ENCODE results near the gene OR4M1.
"Not testable (repeated sequence)": the region's sequence is repeated elsewhere in the genome, so short reads cannot be mapped to it uniquely, and the experiment has no call there.

OR4M1 gene, protein sequence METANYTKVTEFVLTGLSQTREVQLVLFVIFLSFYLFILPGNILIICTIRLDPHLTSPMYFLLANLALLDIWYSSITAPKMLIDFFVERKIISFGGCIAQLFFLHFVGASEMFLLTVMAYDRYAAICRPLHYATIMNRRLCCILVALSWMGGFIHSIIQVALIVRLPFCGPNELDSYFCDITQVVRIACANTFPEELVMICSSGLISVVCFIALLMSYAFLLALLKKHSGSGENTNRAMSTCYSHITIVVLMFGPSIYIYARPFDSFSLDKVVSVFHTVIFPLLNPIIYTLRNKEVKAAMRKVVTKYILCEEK

DNA sequence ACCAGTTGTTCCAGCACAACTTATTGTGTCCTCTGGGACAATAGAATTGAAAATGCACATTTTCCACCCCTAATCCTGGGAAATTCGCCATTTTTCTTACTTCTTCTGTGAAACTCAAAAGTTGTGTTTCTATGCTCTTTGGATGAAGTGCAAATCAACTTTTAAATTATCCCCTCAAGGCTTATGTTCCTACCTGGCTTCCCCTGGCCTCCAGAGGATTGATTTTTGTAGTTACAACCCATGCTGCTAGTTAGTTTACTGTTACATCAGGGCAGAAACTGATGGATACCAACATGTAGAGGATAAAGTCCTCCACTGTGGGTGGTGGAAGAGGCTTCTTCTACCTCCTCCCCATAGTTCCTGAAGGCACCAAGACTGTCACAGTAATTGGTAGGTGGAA lies at the start of gene OR4M1:
Gene OR4M1, plus strand, starts transcription at position 301 of the 400 bp plus-strand sequence. CDS start 6,819 bp downstream, outside the sequence.
- DNase-seq (ENCODE audit: low read depth) = not testable (repeated sequence)

DNA sequence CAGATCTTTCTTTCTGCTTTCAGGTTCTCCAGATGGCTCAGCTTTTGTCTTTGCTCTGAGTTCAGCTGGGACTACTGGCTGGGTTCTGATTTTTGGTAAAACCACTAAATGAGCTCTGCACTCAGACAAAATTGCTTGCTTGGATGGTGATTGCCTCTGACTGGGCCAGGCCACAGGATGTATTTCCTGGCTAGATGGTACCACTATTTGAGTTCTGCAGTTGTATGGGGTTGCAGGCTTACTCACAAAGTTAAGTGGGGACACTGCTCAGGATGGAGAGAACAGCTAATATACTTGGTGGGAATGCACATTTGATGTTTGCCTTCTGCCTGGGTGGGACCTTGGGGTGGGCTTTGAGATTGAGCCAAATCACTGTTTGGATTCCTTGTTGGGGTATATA lies 43.9 kb upstream of the OR4M1 start:
- DNase-seq (ENCODE audit: low read depth) = no peak

DNA sequence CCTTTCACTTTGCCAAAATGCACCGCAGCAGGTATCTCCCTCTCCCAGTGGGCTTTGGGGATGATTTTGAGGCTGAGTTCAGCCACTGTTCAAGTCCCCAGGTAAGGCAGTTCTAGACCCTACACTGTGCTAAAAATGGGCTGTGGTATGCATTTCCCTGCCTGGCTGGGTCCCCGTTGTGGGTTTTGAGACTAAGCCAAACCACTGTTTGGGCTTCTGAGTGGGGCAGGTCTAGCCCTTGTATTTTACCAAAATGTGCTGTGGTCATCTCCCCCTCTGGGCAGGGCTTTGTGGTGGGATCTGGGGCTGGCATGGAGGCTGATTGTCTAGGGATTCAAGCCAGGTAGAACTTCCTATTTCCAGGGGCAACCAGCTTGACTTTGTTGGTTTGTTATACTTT lies 43.5 kb upstream of the OR4M1 start:
- no peak for DNase-seq (ENCODE audit: low read depth)

DNA sequence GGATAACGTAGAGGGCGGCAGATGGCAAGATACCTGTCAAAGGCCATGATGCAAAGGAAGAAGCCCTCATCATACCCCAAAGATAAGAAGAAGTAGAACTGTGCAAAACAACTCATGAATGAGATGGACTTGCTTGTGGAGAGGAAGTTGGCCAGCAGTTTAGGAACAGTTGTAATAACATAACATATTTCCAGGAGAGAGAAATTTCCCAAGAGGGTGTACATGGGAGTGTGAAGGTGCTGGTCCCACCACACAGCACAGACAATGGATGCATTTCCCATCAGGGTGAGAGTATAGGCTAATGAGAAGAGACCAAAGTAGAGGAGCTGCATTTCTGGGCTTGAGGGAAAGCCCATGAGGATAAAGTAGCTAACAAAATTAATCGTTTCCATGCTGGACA lies 39.4 kb upstream of the OR4M1 start:
- not testable (repeated sequence) for DNase-seq (ENCODE audit: low read depth)

DNA sequence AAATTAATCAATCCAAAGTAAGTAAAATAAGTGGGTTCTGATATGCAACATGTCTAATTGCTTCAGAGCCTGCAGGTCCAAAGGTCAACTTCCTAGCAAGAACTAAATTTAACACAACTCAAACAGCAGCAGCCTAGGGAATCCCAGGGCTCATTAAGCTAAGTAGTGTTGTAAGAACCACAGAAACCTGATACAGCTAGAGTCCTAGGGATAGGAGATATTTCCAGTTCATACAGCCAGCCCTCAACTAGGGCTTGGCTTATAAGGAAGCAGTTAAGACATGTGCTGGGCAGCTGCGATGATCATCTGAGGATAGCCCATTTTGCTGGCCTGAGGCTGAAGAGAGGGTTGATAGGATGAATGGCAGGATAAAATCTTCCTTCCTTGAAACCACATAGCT lies 30.0 kb upstream of the OR4M1 start, which contains the start of gene OR4Q3:
Gene OR4Q3, plus strand, starts transcription at position 316 of the 400 bp plus-strand sequence.
- no peak for DNase-seq (ENCODE audit: low read depth)

DNA sequence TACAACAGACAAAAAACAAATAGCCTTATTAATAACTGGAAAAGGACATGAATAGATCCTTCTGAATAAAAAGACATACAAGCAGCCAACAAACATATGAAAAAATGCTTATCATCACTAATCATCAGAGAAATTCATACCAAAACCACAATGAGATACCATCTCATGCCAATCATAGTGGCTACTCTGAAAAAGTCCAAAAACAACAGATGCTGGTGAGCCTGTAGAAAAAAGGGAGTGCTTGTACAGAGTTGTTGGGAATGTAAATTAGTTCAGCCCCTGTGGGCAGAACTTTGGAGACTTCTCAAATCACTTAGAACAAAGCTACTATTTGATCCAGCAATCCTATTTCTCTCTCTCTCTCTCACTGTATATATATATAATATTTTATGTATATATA lies 21.0 kb upstream of the OR4M1 start:
- not testable (repeated sequence) for DNase-seq (ENCODE audit: low read depth)

DNA sequence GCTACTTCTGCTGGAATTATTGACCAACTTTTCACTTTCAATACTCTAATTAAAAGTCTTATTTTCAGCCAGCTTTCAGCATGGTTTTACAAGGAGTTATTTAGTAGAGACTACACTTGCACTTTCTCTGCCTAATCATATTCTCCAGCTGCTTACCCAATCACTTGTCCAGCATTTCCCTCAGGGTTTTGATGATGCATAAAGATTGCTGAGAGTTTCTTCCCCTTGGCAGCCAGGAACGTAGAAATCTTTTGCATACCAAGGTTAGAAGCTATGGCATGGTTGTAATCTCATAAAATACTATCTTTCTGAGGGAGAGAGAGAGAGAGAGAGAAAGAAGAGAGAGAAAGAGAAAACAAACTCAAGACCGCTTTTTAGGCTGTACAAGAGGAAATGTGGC lies 19.1 kb upstream of the OR4M1 start:
- no peak for DNase-seq (ENCODE audit: low read depth)

DNA sequence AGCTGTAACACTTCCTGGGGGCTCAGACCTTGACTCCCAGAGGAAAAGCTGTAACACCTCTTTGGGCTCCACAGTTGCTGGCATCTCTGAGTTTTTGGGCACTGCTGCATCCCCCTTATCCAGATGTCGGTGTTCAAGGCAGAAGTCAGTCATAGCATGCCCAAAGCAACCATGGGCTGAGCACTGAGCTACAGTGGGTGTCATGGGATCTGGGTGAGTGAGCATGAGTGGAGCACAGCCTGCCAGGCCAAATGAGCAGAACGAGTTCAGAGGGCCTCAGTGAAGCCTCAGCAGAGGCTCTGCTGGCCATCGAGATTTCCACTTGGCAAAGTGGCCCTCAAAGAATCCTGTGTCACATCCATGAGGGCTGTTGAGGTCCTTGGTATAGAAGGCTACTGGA lies 1.8 kb upstream of the OR4M1 start:
- not testable (repeated sequence) for DNase-seq (ENCODE audit: low read depth)

DNA sequence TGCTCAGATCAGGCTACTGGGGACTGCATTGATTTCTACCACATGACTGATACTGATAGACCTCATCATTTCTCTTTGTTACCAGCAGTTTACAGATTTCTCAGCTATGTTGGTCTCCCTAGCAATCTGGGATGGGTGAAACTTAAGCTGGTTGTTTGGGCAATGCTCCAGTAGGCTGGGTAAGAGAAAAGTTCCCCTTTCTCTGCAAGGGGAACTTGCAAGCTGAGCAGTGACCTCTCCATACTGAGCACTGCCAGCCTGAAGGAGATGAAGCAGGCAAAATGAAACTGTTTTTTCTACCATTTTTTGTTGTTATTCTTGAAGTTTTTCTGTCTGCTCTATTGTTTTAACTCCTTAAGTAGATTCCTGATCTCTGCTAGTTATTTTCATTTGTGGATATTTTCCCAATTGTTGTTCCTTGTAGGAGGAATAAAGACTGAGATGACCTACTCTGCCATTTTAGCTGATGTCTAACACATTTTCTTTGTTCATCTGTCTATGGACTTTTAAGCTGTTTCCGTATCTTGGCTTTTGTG lies 1.3 kb upstream of the OR4M1 start:
- no peak for DNase-seq (ENCODE audit: low read depth)

DNA sequence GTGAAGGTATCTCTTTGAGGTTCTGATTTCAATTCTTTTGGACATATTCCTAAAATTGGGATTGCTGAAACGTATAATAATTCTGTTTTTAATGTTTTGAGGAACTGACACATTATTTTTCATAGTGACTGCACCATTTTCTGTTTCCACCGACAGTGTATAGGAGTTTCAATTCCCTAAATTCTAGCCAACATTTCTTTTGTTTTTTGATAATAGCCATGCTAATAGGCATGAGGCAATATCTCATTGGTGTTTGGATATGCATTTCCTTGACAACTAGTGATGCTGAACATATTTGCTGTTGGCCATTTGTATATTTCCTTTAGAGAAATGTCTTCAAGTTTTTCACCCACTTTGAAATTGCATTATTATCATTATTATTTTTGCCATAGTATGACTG lies 850 bp upstream of the OR4M1 start:
- DNase-seq (ENCODE audit: low read depth) = not testable (repeated sequence)

DNA sequence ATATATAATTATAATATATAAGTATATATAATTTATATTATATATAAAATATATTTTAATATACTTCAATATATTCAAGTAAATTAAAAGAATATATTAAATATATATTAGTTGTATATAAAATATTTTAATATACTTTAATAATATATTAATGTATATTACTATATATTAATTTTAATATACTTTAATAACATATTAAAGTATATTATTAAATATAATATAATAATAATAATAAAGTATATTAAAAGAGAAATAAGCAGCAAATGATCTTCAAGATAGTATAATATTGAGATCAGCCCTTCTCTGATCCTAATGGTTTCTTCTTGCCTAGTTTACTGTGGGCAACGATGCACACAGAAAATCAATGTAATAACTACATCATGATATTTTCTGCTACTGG lies 2.3 kb downstream of the OR4M1 start:
- no peak for DNase-seq (ENCODE audit: low read depth)

DNA sequence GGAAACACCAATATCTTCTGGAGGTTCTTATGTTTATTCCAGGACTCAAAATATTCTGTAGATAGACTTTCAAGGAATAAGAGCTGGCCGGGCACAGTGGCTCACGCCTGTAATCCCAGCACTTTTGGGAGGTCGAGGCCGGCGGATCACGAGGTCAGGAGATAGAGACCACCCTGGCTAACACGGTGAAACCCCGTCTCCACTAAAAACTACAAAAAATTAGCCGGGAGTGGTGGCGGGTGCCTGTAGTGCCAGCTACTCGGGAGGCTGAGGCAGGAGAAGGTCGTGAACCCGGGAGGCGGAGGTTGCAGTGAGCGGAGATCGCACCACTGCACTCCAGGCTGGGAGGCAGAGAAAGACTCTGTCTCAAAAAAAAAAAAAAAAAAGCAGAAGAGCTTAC lies 12.5 kb downstream of the OR4M1 start:
- not testable (repeated sequence) for DNase-seq (ENCODE audit: low read depth)

DNA sequence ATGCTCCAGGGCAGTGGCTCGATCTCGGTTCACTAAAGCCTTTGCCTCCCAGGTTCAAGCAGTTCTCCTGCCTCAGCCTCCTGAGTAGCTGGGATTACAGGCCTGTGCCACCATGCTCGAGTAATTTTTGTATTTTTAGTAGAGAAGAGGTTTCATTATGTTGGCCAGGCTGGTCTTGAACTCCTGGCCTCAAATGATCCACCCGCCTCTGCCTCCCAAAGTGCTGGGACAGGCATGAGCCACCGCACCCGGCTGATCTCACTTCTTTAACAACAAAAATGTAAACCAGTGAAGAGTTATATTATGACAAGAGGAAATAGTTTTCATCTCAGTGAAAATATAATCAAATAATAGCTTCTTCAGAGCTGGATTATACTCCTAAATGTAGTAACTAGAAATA lies 14.0 kb downstream of the OR4M1 start:
- DNase-seq (ENCODE audit: low read depth) = not testable (repeated sequence)

DNA sequence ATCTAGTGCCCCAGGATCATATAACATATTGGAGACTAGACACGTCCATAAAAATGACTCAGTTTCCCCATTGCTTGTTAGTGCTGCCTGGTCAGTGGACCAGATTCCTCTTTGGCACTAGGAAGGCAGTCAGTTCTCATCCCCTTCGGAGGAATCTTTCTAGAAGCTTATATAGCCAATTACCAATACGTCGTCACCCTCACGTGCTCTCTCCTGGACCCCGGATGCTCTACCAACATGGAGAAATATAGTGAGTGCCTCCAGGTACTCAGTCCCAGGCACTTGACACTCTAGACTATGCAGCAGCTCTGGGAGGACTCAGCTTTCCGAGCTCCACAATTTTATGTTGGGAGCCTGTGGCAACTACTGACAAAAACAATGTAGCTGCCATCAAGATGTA lies 14.8 kb downstream of the OR4M1 start:
- DNase-seq (ENCODE audit: low read depth) = not testable (repeated sequence)

DNA sequence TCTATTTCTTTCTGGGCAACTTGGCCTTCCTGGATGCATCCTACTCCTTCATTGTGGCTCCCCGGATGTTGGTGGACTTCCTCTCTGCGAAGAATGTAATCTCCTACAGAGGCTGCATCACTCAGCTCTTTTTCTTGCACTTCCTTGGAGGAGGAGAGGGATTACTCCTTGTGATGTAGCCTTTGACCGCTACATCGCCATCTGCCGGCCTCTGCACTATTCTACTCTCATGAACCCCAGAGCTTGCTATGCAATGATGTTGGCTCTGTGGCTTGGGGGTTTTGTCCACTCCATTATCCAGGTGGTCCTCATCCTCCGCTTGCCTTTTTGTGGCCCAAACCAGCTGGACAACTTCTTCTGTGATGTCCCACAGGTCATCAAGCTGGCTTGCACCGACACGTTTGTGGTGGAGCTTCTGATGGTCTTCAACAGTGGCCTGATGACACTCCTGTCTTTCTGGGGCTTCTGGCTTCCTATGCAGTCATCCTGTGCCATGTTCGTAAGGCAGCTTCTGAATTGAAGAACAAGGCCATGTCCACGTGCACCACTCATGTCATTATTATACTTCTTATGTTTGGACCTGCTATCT lies 23.3 kb downstream of the OR4M1 start:
- DNase-seq (ENCODE audit: low read depth) = not testable (repeated sequence)

DNA sequence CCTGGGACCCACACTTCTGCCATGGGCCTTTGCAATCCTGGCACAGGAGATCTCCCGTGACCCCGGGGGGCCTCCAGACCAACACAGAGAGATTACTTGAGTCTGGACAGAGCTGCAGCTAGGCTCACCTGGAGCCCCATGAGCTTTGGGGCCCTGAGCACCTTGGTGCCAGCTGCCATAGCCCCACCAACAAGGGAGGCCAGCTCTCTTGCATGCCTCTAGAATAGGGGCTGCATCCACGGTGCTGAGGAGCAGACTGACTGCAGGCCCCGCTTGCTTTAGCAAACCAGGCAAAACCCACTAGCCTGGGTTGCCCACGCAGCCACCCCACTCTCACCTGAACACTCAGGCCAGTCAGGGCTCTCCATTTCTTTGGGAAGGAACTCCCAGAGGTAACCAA lies 26.6 kb downstream of the OR4M1 start:
- no peak for DNase-seq (ENCODE audit: low read depth)

DNA sequence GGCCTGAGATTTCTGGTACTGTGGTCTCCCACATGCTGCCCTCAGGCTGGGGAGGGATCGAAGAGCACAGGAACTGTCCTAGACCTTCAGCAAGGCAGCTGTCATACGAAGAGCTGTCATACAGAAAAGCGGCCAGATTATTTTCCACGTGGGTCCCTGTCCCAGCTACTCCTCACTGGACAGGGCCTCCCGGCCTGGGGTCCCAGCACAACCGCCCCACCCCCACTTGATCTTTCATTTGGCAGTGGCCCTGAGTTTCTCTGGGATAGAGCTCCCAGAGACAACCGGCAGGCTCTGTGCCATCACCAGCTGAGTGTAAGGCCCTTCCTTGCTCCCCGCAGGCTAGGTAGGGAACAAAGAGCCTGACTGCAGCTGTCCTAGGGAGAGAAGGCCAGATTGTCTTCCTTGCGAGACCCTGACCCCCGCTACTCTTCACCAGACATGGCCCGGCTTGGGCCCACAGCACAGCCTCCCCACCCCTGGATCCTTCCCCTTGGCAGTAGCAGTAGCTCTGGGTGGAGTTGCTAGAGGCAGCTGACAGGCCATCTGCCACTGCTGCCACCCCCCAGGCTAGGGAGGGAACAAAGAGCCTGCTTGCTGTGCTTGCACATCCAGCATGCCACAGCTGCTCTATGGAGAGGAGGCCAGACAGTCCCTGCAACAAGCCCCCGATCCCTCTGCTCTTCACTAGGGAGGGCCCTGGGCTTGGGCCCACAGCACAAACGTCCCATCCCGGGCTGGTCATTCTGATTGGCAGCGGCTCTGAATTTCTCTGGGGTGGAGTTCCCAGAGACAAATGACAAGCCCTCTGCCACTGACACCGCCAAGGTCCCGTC lies 27.2 kb downstream of the OR4M1 start:
- no peak for DNase-seq (ENCODE audit: low read depth)

DNA sequence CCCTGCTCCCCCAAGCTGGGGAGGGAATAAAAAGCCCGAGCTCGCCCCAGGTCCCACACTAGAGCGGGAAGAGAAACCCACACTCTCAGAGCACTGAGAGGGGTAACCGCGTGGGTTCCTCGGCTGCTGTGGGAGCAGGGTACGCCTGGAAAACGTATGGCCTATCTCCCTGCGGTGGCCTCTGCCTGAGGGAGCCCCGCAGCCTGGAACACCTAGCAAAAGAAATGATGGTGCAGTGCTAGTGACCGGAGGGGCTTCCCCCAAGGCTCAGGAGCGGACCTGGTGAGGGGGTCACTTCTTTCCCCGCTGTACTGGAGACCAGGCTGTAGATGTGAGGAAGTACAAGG lies 27.8 kb downstream of the OR4M1 start:
- DNase-seq (ENCODE audit: low read depth) = no peak

DNA sequence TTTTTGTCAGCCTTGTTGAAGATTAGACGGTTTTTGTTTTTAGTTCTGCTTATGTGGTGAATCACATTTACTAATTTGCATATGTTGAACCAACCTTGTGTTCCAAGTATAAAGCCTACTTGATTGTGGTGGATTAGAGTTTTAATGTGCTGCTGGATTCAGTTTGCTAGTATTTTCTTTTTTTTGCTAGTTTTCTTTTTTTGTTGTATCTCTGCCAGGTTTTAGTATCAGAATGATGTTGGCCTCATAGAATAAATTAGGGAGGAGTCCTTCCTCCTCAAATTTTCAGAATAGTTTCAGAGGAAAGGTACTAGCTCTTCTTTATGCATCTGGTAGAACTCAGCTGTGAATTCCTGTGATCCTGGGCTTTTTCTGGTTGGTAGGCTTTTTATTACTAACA lies 30.2 kb downstream of the OR4M1 start, which contains the start of gene OR4N2:
Gene OR4N2, plus strand, starts transcription at position 301 of the 400 bp plus-strand sequence. CDS start 23,679 bp downstream, outside the sequence.
- DNase-seq (ENCODE audit: low read depth) = not testable (repeated sequence)

DNA sequence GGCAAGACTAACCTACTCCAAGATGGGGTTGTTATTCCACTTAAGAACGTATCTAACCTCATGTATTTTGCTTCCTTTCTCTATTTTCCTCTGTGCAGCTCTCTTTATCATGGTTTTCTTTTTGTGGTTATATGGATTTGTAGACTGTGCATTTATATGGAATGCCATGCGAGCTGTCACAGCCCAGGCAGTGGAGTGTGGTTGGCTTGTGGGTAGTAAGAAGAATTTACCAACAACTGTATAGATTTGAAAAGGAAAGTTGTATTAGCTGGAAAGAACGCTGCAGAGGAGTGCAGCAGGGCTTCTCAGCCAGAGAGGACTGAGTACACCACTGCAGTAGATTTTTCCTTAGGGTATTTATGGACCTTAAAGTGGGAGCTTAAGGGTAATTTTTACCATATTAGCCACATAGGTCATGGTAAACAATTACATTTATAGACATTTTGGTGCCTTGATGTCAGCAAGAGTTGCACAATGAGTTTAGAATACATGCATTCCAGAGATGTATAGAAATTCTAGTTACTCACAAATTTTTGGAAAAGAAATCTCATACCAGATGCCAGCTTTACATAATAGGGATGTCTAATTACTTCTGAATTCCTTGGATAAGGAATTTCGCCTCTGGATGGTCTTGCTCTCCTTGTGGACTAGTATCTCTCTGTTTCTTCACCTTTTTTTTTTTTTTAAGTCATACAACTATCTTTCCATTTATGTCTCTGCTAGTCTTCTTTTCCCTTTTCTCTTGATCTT lies 40.0 kb downstream of the OR4M1 start:
- not testable (repeated sequence) for DNase-seq (ENCODE audit: low read depth)

DNA sequence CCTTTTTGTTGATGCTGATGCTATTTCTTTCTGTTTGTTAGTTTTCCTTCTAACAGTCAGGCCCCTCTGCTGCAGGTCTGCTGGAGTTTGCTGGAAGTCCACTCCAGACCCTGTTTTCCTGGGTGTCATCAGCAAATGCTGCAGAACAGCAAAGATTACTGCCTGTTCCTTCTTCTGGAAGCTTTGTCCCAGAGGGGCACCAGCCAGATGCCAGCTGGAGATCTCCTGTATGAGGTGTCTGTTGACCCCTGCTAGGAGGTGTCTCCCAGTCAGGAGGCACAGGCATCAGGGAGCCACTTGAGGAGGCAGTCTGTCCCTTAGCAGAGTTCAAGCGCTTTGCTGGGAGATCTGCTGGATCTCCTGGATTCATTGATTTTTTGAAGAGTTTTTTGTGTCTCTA lies 46.6 kb downstream of the OR4M1 start:
- not testable (repeated sequence) for DNase-seq (ENCODE audit: low read depth)

DNA sequence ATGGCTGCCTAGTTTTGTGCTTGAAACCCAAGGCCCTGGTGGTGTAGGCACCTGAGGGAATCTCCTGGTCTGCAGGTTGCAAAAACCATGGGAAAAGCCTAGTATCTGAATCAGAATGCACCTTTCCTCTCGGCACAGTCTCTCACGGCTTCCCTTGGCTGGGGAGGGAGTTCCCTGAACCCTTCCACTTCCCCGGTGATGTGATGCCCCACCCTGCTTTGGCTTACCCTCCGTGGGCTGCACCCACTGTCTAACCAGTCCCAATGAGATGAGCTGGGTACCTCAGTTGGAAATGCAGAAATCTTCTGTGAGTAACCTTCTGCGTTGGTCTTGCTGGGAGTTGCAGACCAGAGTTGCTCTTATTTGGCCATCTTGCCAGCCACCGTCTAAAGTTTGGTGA lies 47.7 kb downstream of the OR4M1 start:
- not testable (repeated sequence) for DNase-seq (ENCODE audit: low read depth)
